IMR-90 (cell line): ENCODE measurements around the gene CEBPZ. TPM values are rescaled to one million over a fixed set of nuclear protein-coding genes. Genes with fewer than 3 reads are reported as not detected.

Experiments
- ATAC-seq: fragments of 200-7000 bp; cut with Tn5 transposase; 2 replicates; pipeline ENCODE4 v1.9.1; 2020; ENCODE audit warnings: low read depth, mild to moderate bottlenecking, moderate library complexity
- BruUV-seq: library from RNA; stranded (reverse); fragments of 400-500 nt; replicated peaks from 2 replicates; lab custom pipeline; 2021; lab: Mats Ljungman, UMichigan
- CTCF ChIA-PET: fragments of 300-600 bp; formaldehyde crosslinking; extraction: SDS; loops from one replicate; lab custom pipeline; 2021; ENCODE audit warnings: antibody characterized with exemption; lab: Yijun Ruan, JAX
- POLR2A ChIA-PET: fragments of 300-600 bp; sonication (Branson Sonifier 250); formaldehyde crosslinking; loops from one replicate; lab custom pipeline; 2022; ENCODE audit warnings: antibody characterized with exemption; ENCODE audit not compliant: unreplicated experiment; lab: Charles Lee
- DNase-seq: peaks from one replicate; pipeline ENCODE4 v3.0.0; 2013
- H2AFZ ChIP-seq: replicated peaks from 2 replicates; pipeline ENCODE3; 2013; ENCODE audit warnings: low read length, mild to moderate bottlenecking; ENCODE audit not compliant: poor library complexity
- H2AK5ac ChIP-seq: 2 replicates; pipeline ENCODE4 v1.6.1; 2013; ENCODE audit warnings: low read depth, low read length, inconsistent platforms
- H2AK9ac ChIP-seq: replicated peaks from 2 replicates; pipeline ENCODE3; 2013; ENCODE audit warnings: mild to moderate bottlenecking, low read depth, low read length, moderate library complexity; ENCODE audit not compliant: poor library complexity
- H2BK120ac ChIP-seq: 2 replicates; pipeline ENCODE4 v1.6.1; 2013; ENCODE audit warnings: low read depth, low read length, inconsistent platforms
- H2BK15ac ChIP-seq: 3 replicates; pipeline ENCODE4 v1.6.1; 2013; ENCODE audit warnings: low read depth, low read length, inconsistent platforms
- H2BK20ac ChIP-seq: 2 replicates; pipeline ENCODE4 v1.6.1; 2013; ENCODE audit warnings: low read depth, mild to moderate bottlenecking, inconsistent platforms, low read length, moderate library complexity
- H2BK5ac ChIP-seq: 2 replicates; pipeline ENCODE4 v1.6.1; 2013; ENCODE audit warnings: mild to moderate bottlenecking, low read depth, low read length, inconsistent platforms; ENCODE audit not compliant: poor library complexity, severe bottlenecking
- H3K14ac ChIP-seq: replicated peaks from 2 replicates; pipeline ENCODE4 v1.6.1; 2013; ENCODE audit warnings: low read depth, low read length, inconsistent platforms
- H3K18ac ChIP-seq: 2 replicates; pipeline ENCODE4 v1.6.1; 2013; ENCODE audit warnings: low read depth, low read length, control low read depth
- H3K23ac ChIP-seq: 2 replicates; pipeline ENCODE4 v1.6.1; 2013; ENCODE audit warnings: low read depth, low read length, inconsistent platforms
- H3K27ac ChIP-seq: 2 replicates; pipeline ENCODE4 v1.5.1; 2013; ENCODE audit warnings: mild to moderate bottlenecking, control low read depth, low read length; ENCODE audit not compliant: insufficient read depth
- H3K27me3 ChIP-seq: 2 replicates; pipeline ENCODE4 v1.6.1; 2013; ENCODE audit warnings: low read length; ENCODE audit not compliant: control insufficient read depth, insufficient read depth
- H3K36me3 ChIP-seq: 2 replicates; pipeline ENCODE4 v1.6.1; 2013; ENCODE audit warnings: low read length, mixed read lengths; ENCODE audit not compliant: control insufficient read depth, insufficient read depth
- H3K4ac ChIP-seq: 2 replicates; pipeline ENCODE4 v1.6.1; 2013; ENCODE audit warnings: low read depth, low read length, inconsistent platforms
- H3K4me1 ChIP-seq: 2 replicates; pipeline ENCODE4 v1.6.1; 2013; ENCODE audit warnings: low read length, mixed read lengths; ENCODE audit not compliant: control insufficient read depth, insufficient read depth
- H3K4me2 ChIP-seq: 2 replicates; pipeline ENCODE4 v1.6.1; 2013; ENCODE audit warnings: low read depth, mild to moderate bottlenecking, control low read depth, low read length, moderate library complexity
- H3K4me3 ChIP-seq: 2 replicates; pipeline ENCODE4 v1.5.1; 2013; ENCODE audit warnings: low read depth, mild to moderate bottlenecking, control low read depth, low read length, moderate library complexity; ENCODE audit not compliant: insufficient read depth
- H3K56ac ChIP-seq: 2 replicates; pipeline ENCODE4 v1.6.1; 2013; ENCODE audit warnings: low read length, inconsistent platforms; ENCODE audit not compliant: insufficient read depth; ENCODE audit errors: extremely low read depth
- H3K79me1 ChIP-seq, 2 experiments: 2 replicates each; pipeline ENCODE4 v1.6.1; 2013; ENCODE audit warnings: low read length in 2 of 2, inconsistent platforms in 1 of 2, low read depth in 1 of 2
- H3K9ac ChIP-seq: 2 replicates; pipeline ENCODE4 v1.6.1; 2013; ENCODE audit warnings: low read depth, low read length, control low read depth
- H3K9me1 ChIP-seq: 2 replicates; pipeline ENCODE4 v1.6.1; 2013; ENCODE audit warnings: low read length, inconsistent platforms; ENCODE audit not compliant: insufficient read depth
- H3K9me3 ChIP-seq: 2 replicates; pipeline ENCODE4 v1.6.1; 2013; ENCODE audit warnings: low read length; ENCODE audit not compliant: control insufficient read depth, insufficient read depth
- H4K20me1 ChIP-seq: 2 replicates; pipeline ENCODE4 v1.6.1; 2013; ENCODE audit warnings: low read length, inconsistent platforms; ENCODE audit not compliant: insufficient read depth
- H4K5ac ChIP-seq: 2 replicates; pipeline ENCODE4 v1.6.1; 2013; ENCODE audit warnings: mild to moderate bottlenecking, low read depth, low read length, control low read depth
- H4K8ac ChIP-seq, 2 experiments: 2 replicates each; pipeline ENCODE4 v1.6.1; 2013; ENCODE audit warnings: low read depth in 2 of 2, low read length in 2 of 2, control low read depth in 1 of 2, inconsistent platforms in 1 of 2
- H4K91ac ChIP-seq: 2 replicates; pipeline ENCODE4 v1.6.1; 2013; ENCODE audit warnings: low read depth, low read length, inconsistent platforms; ENCODE audit not compliant: insufficient read depth
- BHLHE40 ChIP-seq: fragments of 150-350 bp; IDR thresholded peaks from 2 replicates; pipeline ENCODE4 v1.6.1; 2016; ENCODE audit warnings: mild to moderate bottlenecking, low read depth, low read length
- CEBPB ChIP-seq: IDR thresholded peaks from 2 replicates; pipeline ENCODE4 v1.6.1; 2012; ENCODE audit warnings: low read depth, low read length, improper control_type of control experiment
- ELK1 ChIP-seq: fragments of 150-350 bp; IDR thresholded peaks from 2 replicates; pipeline ENCODE4 v1.6.1; 2016; ENCODE audit warnings: low read depth, mild to moderate bottlenecking, low read length, moderate library complexity, borderline replicate concordance
- FOS ChIP-seq: fragments of 150-350 bp; IDR thresholded peaks from 2 replicates; pipeline ENCODE4 v1.6.1; 2016; ENCODE audit warnings: low read depth, low read length
- MAFK ChIP-seq: IDR thresholded peaks from 2 replicates; pipeline ENCODE4 v1.6.1; 2012; ENCODE audit warnings: low read depth, low read length, improper control_type of control experiment
- MAZ ChIP-seq: IDR thresholded peaks from 2 replicates; pipeline ENCODE4 v1.6.1; 2012; ENCODE audit warnings: low read depth, mild to moderate bottlenecking, low read length, improper control_type of control experiment, moderate library complexity, borderline replicate concordance
- MXI1 ChIP-seq: IDR thresholded peaks from 2 replicates; pipeline ENCODE4 v1.6.1; 2012; ENCODE audit warnings: low read depth, mild to moderate bottlenecking, low read length, moderate library complexity, borderline replicate concordance
- NFE2L2 ChIP-seq: fragments of 150-350 bp; IDR thresholded peaks from 2 replicates; pipeline ENCODE4 v1.6.1; 2016; ENCODE audit warnings: low read depth, mild to moderate bottlenecking, low read length
- RAD21 ChIP-seq: IDR thresholded peaks from 2 replicates; pipeline ENCODE4 v1.6.1; 2012; ENCODE audit warnings: low read length, improper control_type of control experiment
- RCOR1 ChIP-seq: IDR thresholded peaks from 2 replicates; pipeline ENCODE4 v1.6.1; 2012; ENCODE audit warnings: mild to moderate bottlenecking, low read length, improper control_type of control experiment; ENCODE audit not compliant: insufficient replicate concordance
- RFX5 ChIP-seq: IDR thresholded peaks from 2 replicates; pipeline ENCODE4 v1.8.0; 2012; ENCODE audit warnings: low read depth, mild to moderate bottlenecking, low read length, moderate library complexity
- SMC3 ChIP-seq: fragments of 150-350 bp; IDR thresholded peaks from 2 replicates; pipeline ENCODE4 v1.6.1; 2016; ENCODE audit warnings: low read depth, mild to moderate bottlenecking, antibody characterized with exemption, low read length, moderate library complexity
- WGBS, 2 experiments: methylation state at CpG; one replicate each; pipeline versions ENCODE4 v1.1.5 to v1.1.7; 2013; ENCODE audit warnings: missing lambda C conversion rate in 2 of 2; ENCODE audit not compliant: insufficient read length in 1 of 2; ENCODE audit errors: extremely low coverage in 2 of 2; 5-methylcytosine and 5-hydroxymethylcytosine counted together
- dilution Hi-C: fragments of 300-500 bp; cut with HindIII; formaldehyde crosslinking; loops from one replicate; pipeline ENCODE4 v1.14.3; 2018; ENCODE audit warnings: low sequenced_read_pairs; ENCODE audit not compliant: unreplicated experiment
- in situ Hi-C: fragments of 300-500 bp; cut with MboI; formaldehyde crosslinking; loops from 3 replicates; pipeline ENCODE4 v1.14.3; 2019; ENCODE audit warnings: low sequenced_read_pairs, inconsistent platforms, mixed read lengths
- intact Hi-C: fragments of 100-400 bp; cut with micrococcal nuclease; formaldehyde crosslinking; loops from 2 replicates; pipeline ENCODE4 v1.10.0; 2022
- polyA plus RNA-seq, 3 experiments: library from polyadenylated mRNA; depleted of rRNA; stranded (reverse); fragments of >200 nt; gene quantifications; 2 replicates each; pipeline ENCODE4 v1.2.3, GENCODE V29; 2012; ENCODE audit warnings: low replicate concordance in 1 of 3
- total RNA-seq: library from RNA; depleted of rRNA; stranded (reverse); fragments of >200 nt; gene quantifications from 2 replicates; pipeline ENCODE4 v1.2.3, GENCODE V29; 2012
- TF ChIP-seq, protein P1 (sequence below): fragments of 150-350 bp; IDR thresholded peaks from 2 replicates; pipeline ENCODE4 v1.6.1; 2017; ENCODE audit warnings: mild to moderate bottlenecking, antibody characterized with exemption, low read length, low read depth
- TF ChIP-seq, protein P2 (sequence below): conservative IDR thresholded peaks from 2 replicates; pipeline ENCODE4 v1.5.1; 2012; ENCODE audit warnings: mild to moderate bottlenecking, low read depth, low read length, improper control_type of control experiment

The CEBPZ gene
- total and polyA plus RNA-seq, 2 of the 4 experiments (the other 2 are of a cell fraction): 9.4 to 33.3 TPM

DNA sequence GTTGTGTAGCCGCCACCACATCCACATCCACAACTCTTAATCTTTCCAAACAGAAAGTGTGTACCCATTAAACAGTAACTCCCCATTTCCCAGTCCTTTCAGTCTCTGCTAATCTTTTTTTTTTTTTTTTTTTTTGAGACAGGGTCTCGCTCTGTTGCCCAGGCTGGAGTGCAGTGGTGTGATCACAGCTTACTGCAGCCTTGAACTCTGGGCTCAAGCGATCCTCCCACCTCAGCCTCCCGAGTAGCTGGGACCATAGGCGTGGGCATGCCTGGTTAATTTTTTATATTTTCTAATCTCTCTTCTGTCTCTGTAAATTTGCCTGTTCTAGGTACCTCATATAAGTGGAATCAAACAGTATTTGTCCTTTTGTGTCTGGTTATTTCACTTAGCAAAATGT lies 78.2 kb downstream of the CEBPZ start:
- DNase-seq: no peak
- Histone ChIP-seq H3K9me3 (no peaks in the 10 kb centered on the region), H2BK20ac (no peak overlapping the region), H3K4me2 (no peak overlapping the region), H3K27ac (no peak overlapping the region), H2BK5ac (no peak overlapping the region), H3K9me1 (no peaks in the 10 kb centered on the region), H2AK5ac (no peak overlapping the region), H3K79me1 (peaks cover 25 to 56% of the 10 kb centered on the region in 2 experiments), H3K4me1 (peaks cover 5% of the 10 kb centered on the region; the same call in 1 of the 2 replicates), H3K4ac (no peak overlapping the region), H4K20me1 (peaks cover 3% of the 10 kb centered on the region; the same call in 1 of the 2 replicates), H3K36me3 (peaks cover 6% of the 10 kb centered on the region), H3K9ac (no peak overlapping the region), H3K23ac (no peak overlapping the region), H3K56ac (no peak overlapping the region), H2BK120ac (no peak overlapping the region), H3K14ac (no peak overlapping the region), H2BK15ac (no peak overlapping the region), H4K5ac (no peak overlapping the region), H3K18ac (no peak overlapping the region), H2AK9ac (no peak overlapping the region), H3K27me3 (no peaks in the 10 kb centered on the region), H4K8ac (no peak overlapping the region), H3K4me3 (no peak overlapping the region), H2AFZ (no peak overlapping the region), H4K91ac (no peak overlapping the region)
- POLR2A ChIA-PET: no interaction called here
- no TSS peak for BruUV-seq
- intact Hi-C loops (no loop called here), dilution Hi-C loops (no loop called here), in situ Hi-C loops (loop anchor here (25.0 kb wide), 1 partner anchor 734 kb away; no protein-coding TSS in a partner anchor)
- no peak for TF ChIP-seq RCOR1
- no peak for TF ChIP-seq SMC3
- no peak for TF ChIP-seq BHLHE40
- no peak for TF ChIP-seq RAD21
- TF ChIP-seq, protein P1, sequence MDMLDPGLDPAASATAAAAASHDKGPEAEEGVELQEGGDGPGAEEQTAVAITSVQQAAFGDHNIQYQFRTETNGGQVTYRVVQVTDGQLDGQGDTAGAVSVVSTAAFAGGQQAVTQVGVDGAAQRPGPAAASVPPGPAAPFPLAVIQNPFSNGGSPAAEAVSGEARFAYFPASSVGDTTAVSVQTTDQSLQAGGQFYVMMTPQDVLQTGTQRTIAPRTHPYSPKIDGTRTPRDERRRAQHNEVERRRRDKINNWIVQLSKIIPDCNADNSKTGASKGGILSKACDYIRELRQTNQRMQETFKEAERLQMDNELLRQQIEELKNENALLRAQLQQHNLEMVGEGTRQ: no peak
- TF ChIP-seq CEBPB: no peak
- TF ChIP-seq NFE2L2: no peak
- TF ChIP-seq RFX5: no peak
- TF ChIP-seq MAFK: no peak
- TF ChIP-seq MAZ: no peak
- no peak for TF ChIP-seq MXI1
- TF ChIP-seq ELK1: no peak
- TF ChIP-seq, protein P2, sequence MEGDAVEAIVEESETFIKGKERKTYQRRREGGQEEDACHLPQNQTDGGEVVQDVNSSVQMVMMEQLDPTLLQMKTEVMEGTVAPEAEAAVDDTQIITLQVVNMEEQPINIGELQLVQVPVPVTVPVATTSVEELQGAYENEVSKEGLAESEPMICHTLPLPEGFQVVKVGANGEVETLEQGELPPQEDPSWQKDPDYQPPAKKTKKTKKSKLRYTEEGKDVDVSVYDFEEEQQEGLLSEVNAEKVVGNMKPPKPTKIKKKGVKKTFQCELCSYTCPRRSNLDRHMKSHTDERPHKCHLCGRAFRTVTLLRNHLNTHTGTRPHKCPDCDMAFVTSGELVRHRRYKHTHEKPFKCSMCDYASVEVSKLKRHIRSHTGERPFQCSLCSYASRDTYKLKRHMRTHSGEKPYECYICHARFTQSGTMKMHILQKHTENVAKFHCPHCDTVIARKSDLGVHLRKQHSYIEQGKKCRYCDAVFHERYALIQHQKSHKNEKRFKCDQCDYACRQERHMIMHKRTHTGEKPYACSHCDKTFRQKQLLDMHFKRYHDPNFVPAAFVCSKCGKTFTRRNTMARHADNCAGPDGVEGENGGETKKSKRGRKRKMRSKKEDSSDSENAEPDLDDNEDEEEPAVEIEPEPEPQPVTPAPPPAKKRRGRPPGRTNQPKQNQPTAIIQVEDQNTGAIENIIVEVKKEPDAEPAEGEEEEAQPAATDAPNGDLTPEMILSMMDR: no peak
- TF ChIP-seq FOS: no peak
- no peak for ATAC-seq
- CTCF ChIA-PET: no interaction called here
- WGBS, 2 experiments: no CpG with 5 or more reads among the region's 5 CpGs
